Measurements from ENCODE around the gene MAPK6. TPM values are rescaled to one million over a fixed set of nuclear protein-coding genes. Genes with fewer than 3 reads are reported as not detected.
A peak's percentile ranks its signal among the peaks of the same experiment; 100 is the strongest.

The MAPK6 gene
- polyA plus RNA-seq: 48.5 to 103 TPM (median 83.7 TPM) in 3 replicates
- polyA plus RNA-seq (2011; ENCODE audit: low read depth): 62.6 TPM
- polyA plus RNA-seq (2011; cell fraction: cytosol; rRNA removed): 45.1 and 95.3 TPM in 2 replicates
- polyA plus RNA-seq (2011; cell fraction: nucleus; rRNA removed): 60.9 and 65.9 TPM in 2 replicates
- polyA plus RNA-seq (2012; ENCODE audit: low replicate concordance): 51.7 and 70.9 TPM in 2 replicates
- polyA minus RNA-seq: 37.4 to 119 TPM (median 85.6 TPM) in 3 replicates
- polyA minus RNA-seq (2011; cell fraction: cytosol; rRNA and poly(A)+ RNA removed): 57.6 TPM
- polyA minus RNA-seq (2011; cell fraction: nucleus; rRNA and poly(A)+ RNA removed): 50.3 and 105 TPM in 2 replicates

- Histone ChIP-seq H3K4me3 (ENCODE audit: control insufficient read depth in 2 of 3, extremely low read depth in 1 of 3, insufficient read depth in 2 of 3, low read depth in 1 of 3, low read length in 3 of 3) (peak within 1 kb of the TSS; percentile 55 to 100 (median 100)), H3K9me1 (ENCODE audit: control insufficient read depth, extremely low read depth, insufficient read depth, low read length) (no peaks in the 10 kb centered on the region)
Observed at GRCh38 chr15:52018693-52019393, at the start of gene MAPK6. MAPK6 (plus strand) TSS chr15:52019219; CDS start chr15:52046461, 27,242 bp downstream.

DNA sequence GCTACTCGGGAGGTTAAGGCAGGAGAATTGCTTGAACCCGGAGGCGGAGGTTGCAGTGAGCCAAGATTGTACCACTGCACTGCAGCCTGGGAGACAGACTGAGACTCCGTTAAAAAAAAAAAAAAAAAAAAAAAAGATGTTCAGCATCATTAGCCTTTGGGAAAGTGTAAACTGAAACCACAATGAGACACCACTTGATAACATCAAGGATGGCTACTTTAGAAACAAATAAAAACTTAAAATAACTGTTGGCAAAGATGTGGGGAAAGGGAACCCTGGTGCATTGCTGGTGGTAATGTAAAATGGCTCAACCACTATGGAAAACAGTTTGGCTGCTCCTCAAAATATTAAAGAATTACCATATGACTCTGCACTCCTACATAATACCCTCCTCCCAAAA is 49.3 kb upstream of the MAPK6 start:
- no peak overlapping the region for H3K9ac ChIP-seq (ENCODE audit: control insufficient read depth, extremely low read depth, insufficient read depth, low read length)
- no peaks in the 10 kb centered on the region for H3K9me1 ChIP-seq (ENCODE audit: control insufficient read depth, extremely low read depth, insufficient read depth, low read length)
- peaks cover 4 to 9% of the 10 kb centered on the region in 2 experiments for H3K36me3 ChIP-seq (ENCODE audit: control insufficient read depth in 2 of 2, extremely low read depth in 1 of 2, insufficient read depth in 2 of 2, low read length in 2 of 2)
- no peak overlapping the region for H3K27ac ChIP-seq (ENCODE audit: control insufficient read depth, insufficient read depth, low read length)
- dilution Hi-C loops (cut with MboI; ENCODE audit: extremely low pct_ligation_motif_present, low sequenced_read_pairs): no loop called here
- H3K79me2 ChIP-seq (ENCODE audit: control insufficient read depth, insufficient read depth, low read length): peaks cover 65% of the 10 kb centered on the region
- H3K4me1 ChIP-seq (ENCODE audit: control insufficient read depth, extremely low read depth, insufficient read depth, low read length): peaks cover 11% of the 10 kb centered on the region
- H4K20me1 ChIP-seq (ENCODE audit: control insufficient read depth, extremely low read depth, insufficient read depth, low read length): no peaks in the 10 kb centered on the region
- H3K27me3 ChIP-seq (ENCODE audit: control insufficient read depth, extremely low read depth, insufficient read depth, low read length): no peaks in the 10 kb centered on the region
- DNase-seq (ENCODE audit: low read depth, low spot score) (no peak), FAIRE-seq (no peak)
- TF ChIP-seq CTCF (optimal IDR thresholded peaks at IDR 0.05 in 1 of 3, IDR thresholded peaks at IDR 0.05 in 1 of 3, conservative IDR thresholded peaks at IDR 0.05 in 1 of 3; ENCODE audit: extremely low read depth in 1 of 3, insufficient read depth in 2 of 3, low read length in 3 of 3): no peak
- TF ChIP-seq EZH2 (IDR thresholded peaks at IDR 0.05; ENCODE audit: low read length): no peak
- H3K9me3 ChIP-seq (ENCODE audit: control insufficient read depth, low read depth, low read length): no peaks in the 10 kb centered on the region
- no peak overlapping the region for H2AFZ ChIP-seq (ENCODE audit: control insufficient read depth, low read length)
- peak overlapping the region; percentile 71 for H3K4me2 ChIP-seq (ENCODE audit: control insufficient read depth, extremely low read depth, insufficient read depth, low read depth, low read length)
- peak overlapping the region in 1 of 3 experiments; percentile 94 for H3K4me3 ChIP-seq (ENCODE audit: control insufficient read depth in 2 of 3, extremely low read depth in 1 of 3, insufficient read depth in 2 of 3, low read depth in 1 of 3, low read length in 3 of 3)

More at GRCh38 chr15:52018693-52019393, at the start of gene MAPK6:
- FAIRE-seq (no peak), DNase-seq (ENCODE audit: low read depth, low spot score) (no peak)
- Histone ChIP-seq H3K36me3 (ENCODE audit: control insufficient read depth in 2 of 2, extremely low read depth in 1 of 2, insufficient read depth in 2 of 2, low read length in 2 of 2) (no peaks in the 10 kb centered on the region), H3K4me1 (ENCODE audit: control insufficient read depth, extremely low read depth, insufficient read depth, low read length) (peaks cover 20% of the 10 kb centered on the region), H3K27ac (ENCODE audit: control insufficient read depth, insufficient read depth, low read length) (peak within 1 kb of the TSS; percentile 100), H3K27me3 (ENCODE audit: control insufficient read depth, extremely low read depth, insufficient read depth, low read length) (no peaks in the 10 kb centered on the region), H4K20me1 (ENCODE audit: control insufficient read depth, extremely low read depth, insufficient read depth, low read length) (no peaks in the 10 kb centered on the region), H3K9ac (ENCODE audit: control insufficient read depth, extremely low read depth, insufficient read depth, low read length) (peak within 1 kb of the TSS; percentile 100), H3K79me2 (ENCODE audit: control insufficient read depth, insufficient read depth, low read length) (peaks cover 41% of the 10 kb centered on the region), H3K4me2 (ENCODE audit: control insufficient read depth, extremely low read depth, insufficient read depth, low read depth, low read length) (peak within 1 kb of the TSS; percentile 98), H3K9me3 (ENCODE audit: control insufficient read depth, low read depth, low read length) (no peaks in the 10 kb centered on the region), H2AFZ (ENCODE audit: control insufficient read depth, low read length) (peak within 1 kb of the TSS; percentile 62)
- dilution Hi-C loops (cut with MboI; ENCODE audit: extremely low pct_ligation_motif_present, low sequenced_read_pairs): no loop called here
- no peak for TF ChIP-seq EZH2 (IDR thresholded peaks at IDR 0.05; ENCODE audit: low read length)
